Jurkat, Clone E6-1 (cell line): ENCODE data around the gene NTRK3.

Source experiments
- DNase-seq: peaks from one replicate; pipeline ENCODE4 v3.0.0-alpha.2; 2011; ENCODE audit warnings: low read depth, low spot score
- H3K4me3 ChIP-seq: 2 replicates; pipeline ENCODE4 v1.5.1; 2011; ENCODE audit warnings: mild to moderate bottlenecking, low read length, control low read depth, moderate library complexity

The NTRK3 gene

GRCh38 chr15:88141269-88141889, 115.2 kb downstream of the NTRK3 start:
- no peak overlapping the region for H3K4me3 ChIP-seq
- DNase-seq, result no peak

- H3K4me3 ChIP-seq, result no peak overlapping the region
- DNase-seq, result no peak
Observed at GRCh38 chr15:88140398-88140797, 116.1 kb downstream of the NTRK3 start.

GRCh38 chr15:88139936-88140335, 116.6 kb downstream of the NTRK3 start:
- no peak for DNase-seq

GRCh38 chr15:88133795-88134194, 122.7 kb downstream of the NTRK3 start:
- H3K4me3 ChIP-seq, result no peak overlapping the region
- no peak for DNase-seq

More at GRCh38 chr15:88139936-88140335, 116.6 kb downstream of the NTRK3 start:
- no peak overlapping the region for H3K4me3 ChIP-seq

- no peak overlapping the region for H3K4me3 ChIP-seq
- DNase-seq, result no peak
Observed at GRCh38 chr15:88132499-88132898, 124.0 kb downstream of the NTRK3 start.

GRCh38 chr15:88131937-88132336, 124.6 kb downstream of the NTRK3 start:
- no peak for DNase-seq
- no peak overlapping the region for H3K4me3 ChIP-seq

GRCh38 chr15:88127432-88127790, 129.1 kb downstream of the NTRK3 start:
- H3K4me3 ChIP-seq, result no peak overlapping the region
- DNase-seq, result no peak

- no peak overlapping the region for H3K4me3 ChIP-seq
- no peak for DNase-seq
Observed at GRCh38 chr15:88126695-88127431, 129.7 kb downstream of the NTRK3 start.

- H3K4me3 ChIP-seq, result no peak overlapping the region
Observed at GRCh38 chr15:88125576-88125975, 131.0 kb downstream of the NTRK3 start.

GRCh38 chr15:88124199-88124598, 132.3 kb downstream of the NTRK3 start:
- no peak for DNase-seq
- no peak overlapping the region for H3K4me3 ChIP-seq

More at GRCh38 chr15:88125576-88125975, 131.0 kb downstream of the NTRK3 start:
- no peak for DNase-seq

GRCh38 chr15:88121968-88122530, 134.5 kb downstream of the NTRK3 start:
- DNase-seq, result no peak
- H3K4me3 ChIP-seq, result no peak overlapping the region

GRCh38 chr15:88120026-88120425, 136.5 kb downstream of the NTRK3 start:
- DNase-seq, result no peak
- H3K4me3 ChIP-seq, result no peak overlapping the region

- DNase-seq, result no peak
Observed at GRCh38 chr15:88118741-88119140, 137.8 kb downstream of the NTRK3 start.

GRCh38 chr15:88118035-88118434, 138.5 kb downstream of the NTRK3 start:
- DNase-seq, result no peak
- no peak overlapping the region for H3K4me3 ChIP-seq

More at GRCh38 chr15:88118741-88119140, 137.8 kb downstream of the NTRK3 start:
- no peak overlapping the region for H3K4me3 ChIP-seq

- no peak for DNase-seq
Observed at GRCh38 chr15:88115486-88116152, 140.9 kb downstream of the NTRK3 start.

GRCh38 chr15:88113613-88114308, 142.8 kb downstream of the NTRK3 start:
- DNase-seq, result no peak
- no peak overlapping the region for H3K4me3 ChIP-seq

More at GRCh38 chr15:88115486-88116152, 140.9 kb downstream of the NTRK3 start:
- no peak overlapping the region for H3K4me3 ChIP-seq

- H3K4me3 ChIP-seq, result no peak overlapping the region
Observed at GRCh38 chr15:88108991-88109390, 147.5 kb downstream of the NTRK3 start.

GRCh38 chr15:88108477-88108876, 148.1 kb downstream of the NTRK3 start:
- H3K4me3 ChIP-seq, result no peak overlapping the region
- DNase-seq, result no peak

More at GRCh38 chr15:88108991-88109390, 147.5 kb downstream of the NTRK3 start:
- no peak for DNase-seq

- H3K4me3 ChIP-seq, result no peak overlapping the region
- no peak for DNase-seq
Observed at GRCh38 chr15:88106074-88106473, 150.5 kb downstream of the NTRK3 start.
